ENCODE data around the gene ACER1. TPM values are rescaled to one million over a fixed set of nuclear protein-coding genes. Genes with fewer than 3 reads are reported as not detected.

ACER1 gene, protein sequence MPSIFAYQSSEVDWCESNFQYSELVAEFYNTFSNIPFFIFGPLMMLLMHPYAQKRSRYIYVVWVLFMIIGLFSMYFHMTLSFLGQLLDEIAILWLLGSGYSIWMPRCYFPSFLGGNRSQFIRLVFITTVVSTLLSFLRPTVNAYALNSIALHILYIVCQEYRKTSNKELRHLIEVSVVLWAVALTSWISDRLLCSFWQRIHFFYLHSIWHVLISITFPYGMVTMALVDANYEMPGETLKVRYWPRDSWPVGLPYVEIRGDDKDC
- not detected for polyA plus RNA-seq (2012; ENCODE audit: insufficient read depth, insufficient read length, low read depth)

DNA sequence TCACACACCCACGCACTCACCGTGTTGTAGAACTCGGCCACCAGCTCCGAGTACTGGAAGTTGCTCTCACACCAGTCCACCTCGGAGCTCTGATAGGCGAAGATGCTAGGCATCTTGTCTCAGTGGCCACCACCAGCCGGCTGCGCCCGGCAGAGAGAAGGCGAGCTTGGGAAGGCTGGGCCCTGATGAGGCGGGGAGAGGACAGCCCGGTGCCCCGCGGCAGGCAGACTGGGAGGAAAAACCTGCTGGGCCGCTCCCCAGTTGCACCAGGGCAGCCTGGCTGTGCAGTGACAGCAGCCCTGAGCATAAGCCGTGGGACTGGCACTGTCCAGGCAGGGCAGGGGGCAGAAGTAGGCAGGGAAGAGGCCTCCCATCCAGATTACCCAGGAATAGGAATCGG lies at the start of gene ACER1:
ACER1 (minus strand) TSS at position 174 of the 400 bp plus-strand sequence; CDS start at position 113, 61 bp downstream.
- TF ChIP-seq, protein P1, sequence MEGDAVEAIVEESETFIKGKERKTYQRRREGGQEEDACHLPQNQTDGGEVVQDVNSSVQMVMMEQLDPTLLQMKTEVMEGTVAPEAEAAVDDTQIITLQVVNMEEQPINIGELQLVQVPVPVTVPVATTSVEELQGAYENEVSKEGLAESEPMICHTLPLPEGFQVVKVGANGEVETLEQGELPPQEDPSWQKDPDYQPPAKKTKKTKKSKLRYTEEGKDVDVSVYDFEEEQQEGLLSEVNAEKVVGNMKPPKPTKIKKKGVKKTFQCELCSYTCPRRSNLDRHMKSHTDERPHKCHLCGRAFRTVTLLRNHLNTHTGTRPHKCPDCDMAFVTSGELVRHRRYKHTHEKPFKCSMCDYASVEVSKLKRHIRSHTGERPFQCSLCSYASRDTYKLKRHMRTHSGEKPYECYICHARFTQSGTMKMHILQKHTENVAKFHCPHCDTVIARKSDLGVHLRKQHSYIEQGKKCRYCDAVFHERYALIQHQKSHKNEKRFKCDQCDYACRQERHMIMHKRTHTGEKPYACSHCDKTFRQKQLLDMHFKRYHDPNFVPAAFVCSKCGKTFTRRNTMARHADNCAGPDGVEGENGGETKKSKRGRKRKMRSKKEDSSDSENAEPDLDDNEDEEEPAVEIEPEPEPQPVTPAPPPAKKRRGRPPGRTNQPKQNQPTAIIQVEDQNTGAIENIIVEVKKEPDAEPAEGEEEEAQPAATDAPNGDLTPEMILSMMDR (IDR thresholded peaks at IDR 0.05; ENCODE audit: low read depth, low read length), result no peak
- no peaks in the 10 kb centered on the region for H3K9me3 ChIP-seq
- no peaks in the 10 kb centered on the region for H3K27me3 ChIP-seq

GRCh38 chr19:6383188-6383587 lies 49.8 kb upstream of the ACER1 start:
- Histone ChIP-seq H3K4me3 (ENCODE audit: low read depth, low read length) (no peak overlapping the region), H3K9me3 (no peaks in the 10 kb centered on the region), H3K4me1 (no peaks in the 10 kb centered on the region), H3K36me3 (peaks cover 80% of the 10 kb centered on the region), H3K27me3 (no peaks in the 10 kb centered on the region)
- TF ChIP-seq, protein P1 (IDR thresholded peaks at IDR 0.05; ENCODE audit: low read depth, low read length), result no peak
- DNase-seq, result no peak

More for the DNA sequence above, at the start of gene ACER1:
- DNase-seq, result no peak
- no peaks in the 10 kb centered on the region for H3K4me1 ChIP-seq
- H3K36me3 ChIP-seq, result no peaks in the 10 kb centered on the region
- no peak within 1 kb of the TSS for H3K4me3 ChIP-seq (ENCODE audit: low read depth, low read length)

GRCh38 chr19:6381030-6381750 lies 47.8 kb upstream of the ACER1 start:
- no peak for DNase-seq
- peaks cover 61% of the 10 kb centered on the region for H3K36me3 ChIP-seq

DNA sequence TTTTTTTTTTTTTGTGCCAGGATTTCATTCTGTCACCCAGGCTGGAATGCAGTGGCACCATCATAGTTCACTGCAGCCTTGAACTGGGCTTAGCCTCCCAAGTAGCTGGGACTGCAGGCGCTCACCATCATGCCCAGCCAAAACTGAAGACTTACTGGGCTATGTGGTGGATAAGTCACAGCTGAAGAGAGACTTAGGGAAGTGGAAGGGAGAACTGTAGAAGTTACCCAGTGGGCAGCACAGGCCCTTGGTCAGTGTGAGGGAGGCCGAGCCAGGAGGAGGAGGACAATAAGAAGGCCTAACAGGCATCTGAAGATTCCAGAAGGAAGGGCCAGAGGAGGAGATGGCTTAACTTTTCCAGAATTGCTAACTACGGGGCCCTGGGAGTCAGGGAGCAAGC lies 46.3 kb upstream of the ACER1 start:
- Histone ChIP-seq H3K4me1 (no peaks in the 10 kb centered on the region), H3K36me3 (peaks cover 51% of the 10 kb centered on the region), H3K4me3 (ENCODE audit: low read depth, low read length) (no peak overlapping the region), H3K27me3 (no peaks in the 10 kb centered on the region), H3K9me3 (no peaks in the 10 kb centered on the region)
- no peak for DNase-seq
- TF ChIP-seq, protein P1 (IDR thresholded peaks at IDR 0.05; ENCODE audit: low read depth, low read length), result no peak

More at GRCh38 chr19:6381030-6381750, 47.8 kb upstream of the ACER1 start:
- Histone ChIP-seq H3K27me3 (no peaks in the 10 kb centered on the region), H3K4me1 (no peaks in the 10 kb centered on the region), H3K4me3 (ENCODE audit: low read depth, low read length) (no peak overlapping the region), H3K9me3 (no peaks in the 10 kb centered on the region)
- TF ChIP-seq, protein P1 (IDR thresholded peaks at IDR 0.05; ENCODE audit: low read depth, low read length), result no peak

- Histone ChIP-seq H3K4me1 (peaks cover 8% of the 10 kb centered on the region), H3K4me3 (ENCODE audit: low read depth, low read length) (no peak overlapping the region), H3K27me3 (no peaks in the 10 kb centered on the region), H3K9me3 (no peaks in the 10 kb centered on the region), H3K36me3 (peaks cover 43% of the 10 kb centered on the region)
- no peak for DNase-seq
- TF ChIP-seq, protein P1 (IDR thresholded peaks at IDR 0.05; ENCODE audit: low read depth, low read length), result no peak
Measured at GRCh38 chr19:6378486-6378885, 45.1 kb upstream of the ACER1 start.

DNA sequence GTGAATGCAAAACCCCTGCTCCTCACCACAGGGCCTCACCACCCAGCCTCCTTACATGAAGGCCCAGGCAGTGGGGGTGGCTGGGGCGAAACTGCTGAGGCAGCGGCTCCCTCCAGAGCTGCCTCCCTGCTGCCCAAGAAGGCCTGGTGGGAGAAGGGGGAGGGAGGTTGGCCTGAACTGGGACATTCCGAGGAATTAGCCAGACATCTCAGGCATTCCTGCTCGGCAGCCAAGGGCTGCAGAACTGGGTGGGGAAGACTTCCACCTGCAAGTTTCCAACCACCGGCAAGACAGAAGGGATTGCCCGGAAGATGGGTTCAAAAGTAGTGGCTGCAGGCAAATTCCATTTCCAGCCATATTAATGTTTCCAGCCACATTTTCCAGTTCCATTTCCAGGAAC lies 44.6 kb upstream of the ACER1 start:
- Histone ChIP-seq H3K4me1 (peaks cover 8% of the 10 kb centered on the region), H3K36me3 (peaks cover 39% of the 10 kb centered on the region), H3K9me3 (no peaks in the 10 kb centered on the region), H3K4me3 (ENCODE audit: low read depth, low read length) (no peak overlapping the region), H3K27me3 (no peaks in the 10 kb centered on the region)
- TF ChIP-seq, protein P1 (IDR thresholded peaks at IDR 0.05; ENCODE audit: low read depth, low read length), result no peak
- DNase-seq, result no peak
